Neural progenitor cell (in vitro differentiated cells): ENCODE data around the gene KCTD19. TPM values are rescaled to one million over a fixed set of nuclear protein-coding genes. Genes with fewer than 3 reads are reported as not detected.

ENCODE experiments used
- DNase-seq: peaks from one replicate; pipeline ENCODE4 v3.0.0-alpha.2; 2016; ENCODE audit warnings: low spot score
- H2AFZ ChIP-seq: fragments of 200-600 bp; sonication (generic); replicated peaks from 2 replicates; pipeline ENCODE4 v1.6.1; 2016; ENCODE audit warnings: antibody characterized with exemption
- H3F3A ChIP-seq: fragments of 200-600 bp; sonication (generic); 2 replicates; pipeline ENCODE4 v1.6.1; 2016; ENCODE audit warnings: antibody characterized with exemption, low read depth
- H3K27ac ChIP-seq: fragments of 200-600 bp; sonication (generic); 2 replicates; pipeline ENCODE4 v1.5.1; 2016; ENCODE audit warnings: mild to moderate bottlenecking
- H3K27me3 ChIP-seq: fragments of 200-600 bp; sonication (generic); 2 replicates; pipeline ENCODE4 v1.6.1; 2016; ENCODE audit warnings: mild to moderate bottlenecking, moderate library complexity
- H3K36me3 ChIP-seq: fragments of 200-600 bp; sonication (generic); 2 replicates; pipeline ENCODE4 v1.5.1; 2016
- H3K4me1 ChIP-seq: fragments of 200-600 bp; sonication (generic); 2 replicates; pipeline ENCODE4 v1.6.1; 2016; ENCODE audit warnings: mixed run types
- H3K4me2 ChIP-seq: fragments of 200-600 bp; sonication (generic); 2 replicates; pipeline ENCODE4 v1.6.1; 2016
- H3K4me3 ChIP-seq: fragments of 200-600 bp; sonication (generic); 2 replicates; pipeline ENCODE4 v1.5.1; 2016
- H3K79me2 ChIP-seq: fragments of 200-600 bp; sonication (generic); 2 replicates; pipeline ENCODE4 v1.6.1; 2016; ENCODE audit warnings: low read depth
- H3K9ac ChIP-seq: fragments of 200-600 bp; sonication (generic); 2 replicates; pipeline ENCODE4 v1.6.1; 2016
- H3K9me3 ChIP-seq: fragments of 200-600 bp; sonication (generic); 2 replicates; pipeline ENCODE4 v1.5.1; 2016; ENCODE audit warnings: low read depth
- H4K20me1 ChIP-seq: fragments of 200-600 bp; sonication (generic); 2 replicates; pipeline ENCODE4 v1.6.1; 2016; ENCODE audit warnings: low read depth
- H3K27ac Mint-ChIP-seq: 3 replicates; pipeline ENCODE4 v1.8.0; 2021; ENCODE audit warnings: mixed read lengths
- H3K27me3 Mint-ChIP-seq: 2 replicates; pipeline ENCODE4 v1.8.0; 2022; ENCODE audit warnings: low read depth, mild to moderate bottlenecking, inconsistent platforms, moderate library complexity, mixed read lengths; ENCODE audit not compliant: insufficient read depth
- H3K36me3 Mint-ChIP-seq: 3 replicates; pipeline ENCODE4 v1.8.0; 2021; ENCODE audit warnings: mixed read lengths
- H3K4me1 Mint-ChIP-seq: 3 replicates; pipeline ENCODE4 v1.8.0; 2021; ENCODE audit warnings: mixed read lengths
- H3K4me3 Mint-ChIP-seq: 3 replicates; pipeline ENCODE4 v1.8.0; 2021; ENCODE audit warnings: mild to moderate bottlenecking, moderate library complexity, mixed read lengths
- H3K9me3 Mint-ChIP-seq: 3 replicates; pipeline ENCODE4 v1.8.0; 2020; ENCODE audit warnings: mixed read lengths
- CTCF ChIP-seq: fragments of 200-600 bp; sonication (generic); IDR thresholded peaks from 2 replicates; pipeline ENCODE4 v1.5.1; 2017; ENCODE audit warnings: antibody characterized with exemption, mild to moderate bottlenecking
- EZH2 ChIP-seq: fragments of 200-600 bp; sonication (generic); IDR thresholded peaks from 2 replicates; pipeline ENCODE4 v1.6.1; 2017; ENCODE audit warnings: antibody characterized with exemption, mild to moderate bottlenecking, moderate library complexity
- EZH2phosphoT487 ChIP-seq: fragments of 200-600 bp; sonication (generic); IDR thresholded peaks from 2 replicates; pipeline ENCODE4 v1.6.1; 2017; ENCODE audit warnings: antibody characterized with exemption
- total RNA-seq: library from RNA; depleted of rRNA; stranded (reverse); fragments of >200 nt; gene quantifications from 2 replicates; pipeline ENCODE4 v1.2.3, GENCODE V29; 2015; ENCODE audit warnings: low replicate concordance

KCTD19 gene
- total RNA-seq, 1 donor from 2014 or later, result 1.1 TPM

GRCh38 chr16:67242138-67242730, 84.3 kb downstream of the KCTD19 start:
- H3K9ac ChIP-seq, result no peak overlapping the region
- Mint-ChIP-seq H3K4me3 (no peak overlapping the region), H3K36me3 (no peaks in the 10 kb centered on the region), H3K4me1 (peaks cover 17% of the 10 kb centered on the region), H3K27ac (no peak overlapping the region), H3K9me3 (no peaks in the 10 kb centered on the region), H3K27me3 (peaks cover 2% of the 10 kb centered on the region)
- no peak overlapping the region for H3K4me2 ChIP-seq
- H3K4me3 ChIP-seq, result no peak overlapping the region
- peaks cover 5% of the 10 kb centered on the region for H3K27me3 ChIP-seq
- peaks cover 6% of the 10 kb centered on the region for H3K4me1 ChIP-seq
- H3K9me3 ChIP-seq, result no peaks in the 10 kb centered on the region
- no peaks in the 10 kb centered on the region for H3K36me3 ChIP-seq
- no peak for TF ChIP-seq EZH2phosphoT487
- TF ChIP-seq EZH2, result no peak
- no peak for TF ChIP-seq CTCF
- H2AFZ ChIP-seq, result no peak overlapping the region
- no peaks in the 10 kb centered on the region for H3K79me2 ChIP-seq
- peaks cover 6% of the 10 kb centered on the region for H4K20me1 ChIP-seq
- no peak overlapping the region for H3K27ac ChIP-seq
- DNase-seq, result no peak
- peaks cover 14% of the 10 kb centered on the region for H3F3A ChIP-seq

GRCh38 chr16:67241008-67241900, 85.3 kb downstream of the KCTD19 start:
- Histone ChIP-seq H3K79me2 (no peaks in the 10 kb centered on the region), H4K20me1 (peaks cover 6% of the 10 kb centered on the region), H3F3A (peaks cover 4% of the 10 kb centered on the region), H3K9me3 (no peaks in the 10 kb centered on the region), H3K4me2 (no peak overlapping the region), H3K27me3 (no peaks in the 10 kb centered on the region), H3K4me1 (peaks cover 6% of the 10 kb centered on the region), H3K9ac (no peak overlapping the region), H2AFZ (no peak overlapping the region), H3K4me3 (no peak overlapping the region), H3K27ac (no peak overlapping the region), H3K36me3 (no peaks in the 10 kb centered on the region)
- no peak overlapping the region for H3K27ac Mint-ChIP-seq
- H3K36me3 Mint-ChIP-seq, result no peaks in the 10 kb centered on the region
- peaks cover 17% of the 10 kb centered on the region for H3K4me1 Mint-ChIP-seq
- H3K27me3 Mint-ChIP-seq, result peaks cover 2% of the 10 kb centered on the region
- H3K4me3 Mint-ChIP-seq, result no peak overlapping the region
- H3K9me3 Mint-ChIP-seq, result no peaks in the 10 kb centered on the region
- TF ChIP-seq CTCF (no peak), EZH2 (no peak), EZH2phosphoT487 (no peak)
- DNase-seq, result no peak

- no peak overlapping the region for H3K9ac ChIP-seq
- H3K4me1 Mint-ChIP-seq, result peaks cover 13% of the 10 kb centered on the region
- H3K4me1 ChIP-seq, result peaks cover 3% of the 10 kb centered on the region
- no peaks in the 10 kb centered on the region for H3K9me3 Mint-ChIP-seq
- H3K9me3 ChIP-seq, result no peaks in the 10 kb centered on the region
- no peak overlapping the region for H3K4me3 Mint-ChIP-seq
- no peak for DNase-seq
- peaks cover 2% of the 10 kb centered on the region for H3K27me3 Mint-ChIP-seq
- no peaks in the 10 kb centered on the region for H3K79me2 ChIP-seq
- no peak overlapping the region for H2AFZ ChIP-seq
- H3K4me2 ChIP-seq, result no peak overlapping the region
- peaks cover 2% of the 10 kb centered on the region for H4K20me1 ChIP-seq
- no peaks in the 10 kb centered on the region for H3K36me3 ChIP-seq
- H3K27ac ChIP-seq, result no peak overlapping the region
- H3K4me3 ChIP-seq, result no peak overlapping the region
- TF ChIP-seq CTCF, result no peak
- no peaks in the 10 kb centered on the region for H3F3A ChIP-seq
- no peak overlapping the region for H3K27ac Mint-ChIP-seq
- H3K27me3 ChIP-seq, result no peaks in the 10 kb centered on the region
- H3K36me3 Mint-ChIP-seq, result no peaks in the 10 kb centered on the region
Observed at GRCh38 chr16:67240506-67240905, 86.0 kb downstream of the KCTD19 start.

Other genes starting within 250 kb of the KCTD19 start
- 29.1 and 31.5 TPM in 2 replicates for gene PHAF1, start 216.8 kb downstream of the KCTD19 start, total RNA-seq
- gene B3GNT9, start 175.7 kb downstream of the KCTD19 start, total RNA-seq, result 2.6 and 5.9 TPM in 2 replicates
- gene TRADD, start 166.8 kb downstream of the KCTD19 start, total RNA-seq, result 0.25 and 0.30 TPM in 2 replicates
- gene FBXL8, start 166.8 kb downstream of the KCTD19 start, total RNA-seq, result not detected in 2 replicates
- gene HSF4, start 162.0 kb downstream of the KCTD19 start, total RNA-seq, result 1.0 TPM in 1 of 2 replicates, not detected in the other
- gene NOL3, start 156.2 kb downstream of the KCTD19 start, total RNA-seq, result 0.37 and 5.5 TPM in 2 replicates
- gene MATCAP1, start 142.8 kb downstream of the KCTD19 start, total RNA-seq, result 15.7 and 50.9 TPM in 2 replicates
- not detected in 2 replicates for gene EXOC3L1, start 136.6 kb downstream of the KCTD19 start, total RNA-seq
- 35.3 and 101 TPM in 2 replicates for gene E2F4, start 134.6 kb downstream of the KCTD19 start, total RNA-seq
- gene ELMO3, start 127.6 kb downstream of the KCTD19 start, total RNA-seq, result 1.9 TPM in 1 of 2 replicates, not detected in the other
- 27.3 and 39.4 TPM in 2 replicates for gene TMEM208, start 99.6 kb downstream of the KCTD19 start, total RNA-seq
- 5.5 and 14.2 TPM in 2 replicates for gene FHOD1, start 79.3 kb downstream of the KCTD19 start, total RNA-seq
- 2.5 and 4.2 TPM in 2 replicates for gene SLC9A5, start 77.8 kb downstream of the KCTD19 start, total RNA-seq
- 4.0 and 6.2 TPM in 2 replicates for gene PLEKHG4, start 47.2 kb downstream of the KCTD19 start, total RNA-seq
- gene LRRC36, start 74 bp upstream of the KCTD19 start, total RNA-seq, result 0.34 TPM in 1 of 2 replicates, not detected in the other
- 0.96 TPM in 1 of 2 replicates, not detected in the other for gene TPPP3, start 66.8 kb upstream of the KCTD19 start, total RNA-seq
- 1.5 and 2.2 TPM in 2 replicates for gene ZDHHC1, start 89.7 kb upstream of the KCTD19 start, total RNA-seq
- 1.6 TPM in 1 of 2 replicates, not detected in the other for gene HSD11B2, start 104.4 kb upstream of the KCTD19 start, total RNA-seq
- gene ATP6V0D1, start 154.4 kb upstream of the KCTD19 start, total RNA-seq, result 29.7 and 42.0 TPM in 2 replicates
- gene AGRP, start 156.8 kb upstream of the KCTD19 start, total RNA-seq, result not detected in 2 replicates
- 8.7 and 13.5 TPM in 2 replicates for gene RIPOR1, start 202.1 kb upstream of the KCTD19 start, total RNA-seq
- gene CTCF, start 235.8 kb upstream of the KCTD19 start, total RNA-seq, result 75.7 and 76.3 TPM in 2 replicates